ENCODE data around the gene TRAPPC10.

GRCh38 chr21:44074315-44074958, 62.3 kb downstream of the TRAPPC10 start:
- TF ChIP-seq, protein P1, sequence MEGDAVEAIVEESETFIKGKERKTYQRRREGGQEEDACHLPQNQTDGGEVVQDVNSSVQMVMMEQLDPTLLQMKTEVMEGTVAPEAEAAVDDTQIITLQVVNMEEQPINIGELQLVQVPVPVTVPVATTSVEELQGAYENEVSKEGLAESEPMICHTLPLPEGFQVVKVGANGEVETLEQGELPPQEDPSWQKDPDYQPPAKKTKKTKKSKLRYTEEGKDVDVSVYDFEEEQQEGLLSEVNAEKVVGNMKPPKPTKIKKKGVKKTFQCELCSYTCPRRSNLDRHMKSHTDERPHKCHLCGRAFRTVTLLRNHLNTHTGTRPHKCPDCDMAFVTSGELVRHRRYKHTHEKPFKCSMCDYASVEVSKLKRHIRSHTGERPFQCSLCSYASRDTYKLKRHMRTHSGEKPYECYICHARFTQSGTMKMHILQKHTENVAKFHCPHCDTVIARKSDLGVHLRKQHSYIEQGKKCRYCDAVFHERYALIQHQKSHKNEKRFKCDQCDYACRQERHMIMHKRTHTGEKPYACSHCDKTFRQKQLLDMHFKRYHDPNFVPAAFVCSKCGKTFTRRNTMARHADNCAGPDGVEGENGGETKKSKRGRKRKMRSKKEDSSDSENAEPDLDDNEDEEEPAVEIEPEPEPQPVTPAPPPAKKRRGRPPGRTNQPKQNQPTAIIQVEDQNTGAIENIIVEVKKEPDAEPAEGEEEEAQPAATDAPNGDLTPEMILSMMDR (IDR thresholded peaks at IDR 0.05): no peak
- no peak for TF ChIP-seq POLR2A (IDR thresholded peaks at IDR 0.05)
